Testis (tissue), 2 donors: ENCODE measurements around the gene FCRL6.

ENCODE experiments used
- POLR2A ChIP-seq: fragments of 450-650 bp; IDR thresholded peaks from one replicate; pipeline ENCODE4 v1.6.1; 2017; ENCODE audit warnings: antibody characterized with exemption, mild to moderate bottlenecking, moderate library complexity
- TF ChIP-seq, protein P1 (sequence below), 3 experiments: fragments of 450-650 bp in 2 of 3; fragments of 200-600 bp in 1 of 3; sonication (generic) in 1 of 3; IDR thresholded peaks; one replicate each; pipeline ENCODE4 v1.5.1; 2016 to 2019; ENCODE audit warnings: antibody characterized with exemption in 3 of 3, mild to moderate bottlenecking in 2 of 3, moderate library complexity in 1 of 3

- TF ChIP-seq, protein P1, sequence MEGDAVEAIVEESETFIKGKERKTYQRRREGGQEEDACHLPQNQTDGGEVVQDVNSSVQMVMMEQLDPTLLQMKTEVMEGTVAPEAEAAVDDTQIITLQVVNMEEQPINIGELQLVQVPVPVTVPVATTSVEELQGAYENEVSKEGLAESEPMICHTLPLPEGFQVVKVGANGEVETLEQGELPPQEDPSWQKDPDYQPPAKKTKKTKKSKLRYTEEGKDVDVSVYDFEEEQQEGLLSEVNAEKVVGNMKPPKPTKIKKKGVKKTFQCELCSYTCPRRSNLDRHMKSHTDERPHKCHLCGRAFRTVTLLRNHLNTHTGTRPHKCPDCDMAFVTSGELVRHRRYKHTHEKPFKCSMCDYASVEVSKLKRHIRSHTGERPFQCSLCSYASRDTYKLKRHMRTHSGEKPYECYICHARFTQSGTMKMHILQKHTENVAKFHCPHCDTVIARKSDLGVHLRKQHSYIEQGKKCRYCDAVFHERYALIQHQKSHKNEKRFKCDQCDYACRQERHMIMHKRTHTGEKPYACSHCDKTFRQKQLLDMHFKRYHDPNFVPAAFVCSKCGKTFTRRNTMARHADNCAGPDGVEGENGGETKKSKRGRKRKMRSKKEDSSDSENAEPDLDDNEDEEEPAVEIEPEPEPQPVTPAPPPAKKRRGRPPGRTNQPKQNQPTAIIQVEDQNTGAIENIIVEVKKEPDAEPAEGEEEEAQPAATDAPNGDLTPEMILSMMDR (IDR thresholded peaks at IDR 0.05) = no peak
- TF ChIP-seq POLR2A = no peak
Observed at GRCh38 chr1:159831412-159832141, 29.4 kb downstream of the FCRL6 start.
